ENCODE data around the gene PRKAG2.

PRKAG2 gene

DNA sequence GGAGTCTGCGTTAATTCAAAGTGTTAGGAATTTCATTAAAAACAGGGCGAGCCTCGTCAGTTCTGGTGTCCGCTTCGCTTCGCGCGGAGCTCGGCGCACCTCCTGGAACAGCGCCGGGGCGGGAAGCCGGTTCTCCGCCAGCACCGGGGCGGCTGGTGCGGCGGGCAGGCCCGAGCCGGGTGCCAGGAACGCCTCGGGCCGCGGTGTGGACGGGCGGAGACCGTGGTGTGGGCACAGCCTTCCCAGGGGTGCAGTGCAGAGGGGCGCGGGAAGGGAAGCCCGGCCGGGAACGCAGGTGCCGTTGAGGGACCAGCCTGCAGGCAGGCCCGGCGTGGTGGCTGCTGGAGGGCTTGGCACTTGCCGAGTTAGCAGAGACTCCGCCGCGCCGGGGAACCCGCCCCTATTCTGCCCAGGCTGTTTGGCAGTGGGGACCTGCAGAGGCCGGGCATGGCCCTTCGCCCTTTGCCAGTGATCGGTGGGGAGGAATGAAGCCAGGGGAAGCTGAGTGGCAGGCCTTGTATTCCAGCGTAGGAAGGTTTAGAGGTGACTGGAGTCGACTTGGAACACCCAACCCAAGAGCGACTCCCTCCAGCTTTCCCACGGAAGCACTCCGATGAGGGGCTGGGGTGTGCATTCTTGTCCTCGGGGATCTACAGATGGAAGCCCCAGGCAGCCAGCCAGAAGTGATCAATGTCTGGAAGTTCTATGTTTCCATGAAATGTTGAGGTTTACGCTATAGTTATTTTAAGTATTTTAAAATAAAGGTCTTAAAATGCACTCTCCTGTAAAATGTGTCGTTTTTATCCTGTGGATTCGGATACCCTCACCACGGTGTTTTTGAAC, 356.3 kb downstream of the PRKAG2 start:
- peak; percentile 62 to 72 for DNase-seq
- TF ChIP-seq GATA1 (IDR thresholded peaks at IDR 0.05; ENCODE audit: low read depth, low read length) (no peak), POLR2A (IDR thresholded peaks at IDR 0.05; ENCODE audit: low read length) (no peak)

DNA sequence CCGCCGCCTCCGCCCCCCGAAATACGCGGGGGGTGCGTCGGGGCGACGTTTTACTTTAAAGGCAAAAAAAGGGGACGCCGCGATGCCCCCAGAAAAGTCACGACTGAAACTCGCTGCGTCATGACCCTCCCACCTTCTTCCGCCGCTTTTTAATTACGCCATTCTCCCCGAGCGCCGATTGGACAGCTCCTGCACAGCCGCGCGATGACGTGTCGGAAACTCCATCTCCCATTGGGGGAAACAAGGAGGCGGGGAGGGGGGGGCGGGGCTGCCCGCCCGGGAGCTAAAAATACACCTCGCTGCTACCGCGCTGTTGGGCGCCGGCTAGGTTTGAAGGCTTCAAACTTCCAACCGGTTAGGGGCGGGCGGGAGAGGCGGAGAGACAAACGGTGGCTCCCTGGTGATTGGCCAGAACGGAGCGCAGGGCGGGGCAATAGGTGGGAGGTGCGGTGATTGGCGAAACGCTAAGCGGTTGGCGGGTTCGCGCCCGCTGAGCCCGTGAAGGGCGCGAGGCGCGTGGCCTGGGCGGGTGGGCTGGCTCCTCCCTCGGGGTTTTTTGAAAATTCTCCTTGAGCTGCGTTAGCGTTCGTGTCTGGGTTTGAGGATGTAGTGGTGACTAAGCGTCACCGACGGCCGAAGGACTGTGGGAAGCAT, 357.0 kb downstream of the PRKAG2 start, which contains the start of gene RHEB:
Gene RHEB (minus strand): TSS at position 131 of the 654 bp plus-strand sequence. CDS start 384 bp downstream, outside the sequence.
- peak; percentile 99 to 100 for DNase-seq
- TF ChIP-seq GATA1 (IDR thresholded peaks at IDR 0.05; ENCODE audit: low read depth, low read length) (no peak), POLR2A (IDR thresholded peaks at IDR 0.05; ENCODE audit: low read length) (peak; percentile 67)

DNA sequence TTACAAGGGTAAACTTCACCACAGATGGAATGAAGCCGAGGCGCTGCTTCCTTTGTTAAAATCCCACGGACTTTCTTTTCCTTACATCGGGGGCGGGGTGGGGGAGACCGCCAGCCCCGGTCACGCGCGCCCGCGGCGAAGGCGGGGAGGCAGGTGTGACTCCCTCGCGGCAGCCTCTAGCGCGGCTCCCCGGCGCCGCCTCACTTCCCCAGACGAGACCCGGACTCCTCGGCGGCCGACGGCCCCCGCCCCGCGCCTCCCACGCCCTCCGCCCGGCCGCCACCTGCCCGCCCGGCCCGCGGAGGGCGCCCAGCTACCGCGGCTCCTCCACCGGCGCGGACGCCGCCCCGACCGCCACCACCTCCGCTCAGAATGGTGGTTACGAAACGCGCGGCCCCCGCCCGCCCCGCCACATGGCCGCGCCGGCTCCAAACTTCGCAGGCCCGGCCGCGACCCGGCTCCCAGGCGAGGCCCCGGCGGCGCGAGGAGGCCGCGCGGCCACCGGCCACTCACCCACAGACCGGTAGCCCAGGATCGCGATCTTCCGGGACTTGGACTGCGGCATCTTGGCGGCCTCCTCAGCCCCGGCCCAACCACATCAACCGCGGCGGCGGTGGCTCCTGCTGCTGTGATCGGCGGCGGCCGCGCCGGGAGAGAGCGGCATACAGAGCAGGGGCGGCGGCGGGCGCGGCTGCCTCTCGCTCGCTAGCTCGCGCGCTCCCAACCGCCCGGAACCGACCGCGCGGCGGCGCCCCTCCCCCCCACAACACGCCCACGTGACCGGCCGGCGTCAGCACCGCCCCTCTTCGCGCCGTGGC, 357.8 kb downstream of the PRKAG2 start:
- peak; percentile 63 to 83 for DNase-seq
- peak; percentile 57 for TF ChIP-seq POLR2A (IDR thresholded peaks at IDR 0.05; ENCODE audit: low read length)

DNA sequence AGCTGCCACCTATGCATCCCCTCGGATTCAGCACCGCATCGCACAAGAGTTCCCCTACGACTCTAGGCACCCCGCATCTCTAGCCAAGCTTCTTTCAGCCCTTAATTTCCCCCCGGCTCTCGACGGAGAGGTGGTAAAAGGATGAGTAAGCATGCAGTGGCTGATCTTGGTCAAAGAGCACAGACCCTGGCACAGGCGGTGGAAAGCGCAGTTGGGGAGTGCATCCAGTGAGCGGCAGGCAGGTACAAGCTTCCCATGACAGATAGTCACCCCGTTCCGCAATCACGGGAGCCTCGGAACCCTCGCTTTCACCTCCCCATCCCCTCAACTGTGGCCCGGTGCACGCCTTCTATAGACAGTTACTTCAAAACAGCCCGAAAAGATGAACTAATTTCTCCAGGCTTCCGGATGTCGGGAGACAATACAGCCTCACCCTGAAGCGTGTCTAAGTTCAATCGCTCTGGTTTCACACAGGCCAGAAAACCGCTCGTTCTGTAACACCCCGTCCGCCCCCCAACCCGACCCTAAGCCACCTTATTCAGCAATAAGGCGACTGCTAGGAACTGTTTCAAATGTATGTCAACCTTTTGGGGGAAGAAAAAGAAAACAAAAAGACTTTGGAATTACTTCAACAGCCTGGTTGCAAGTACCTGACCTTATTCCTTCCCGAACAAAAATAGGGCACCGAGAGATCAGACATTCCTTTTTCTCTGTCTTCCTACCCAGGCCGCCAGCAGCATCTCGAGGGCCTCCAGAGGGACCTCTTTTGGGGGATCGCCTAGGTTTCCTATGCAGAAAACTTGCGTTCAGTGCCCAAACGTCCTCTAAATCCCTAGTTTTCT, 358.6 kb downstream of the PRKAG2 start:
- DNase-seq = peak; percentile 61 to 77
- no peak for TF ChIP-seq POLR2A (IDR thresholded peaks at IDR 0.05; ENCODE audit: low read length)
- no peak for TF ChIP-seq GATA1 (IDR thresholded peaks at IDR 0.05; ENCODE audit: low read depth, low read length)

DNA sequence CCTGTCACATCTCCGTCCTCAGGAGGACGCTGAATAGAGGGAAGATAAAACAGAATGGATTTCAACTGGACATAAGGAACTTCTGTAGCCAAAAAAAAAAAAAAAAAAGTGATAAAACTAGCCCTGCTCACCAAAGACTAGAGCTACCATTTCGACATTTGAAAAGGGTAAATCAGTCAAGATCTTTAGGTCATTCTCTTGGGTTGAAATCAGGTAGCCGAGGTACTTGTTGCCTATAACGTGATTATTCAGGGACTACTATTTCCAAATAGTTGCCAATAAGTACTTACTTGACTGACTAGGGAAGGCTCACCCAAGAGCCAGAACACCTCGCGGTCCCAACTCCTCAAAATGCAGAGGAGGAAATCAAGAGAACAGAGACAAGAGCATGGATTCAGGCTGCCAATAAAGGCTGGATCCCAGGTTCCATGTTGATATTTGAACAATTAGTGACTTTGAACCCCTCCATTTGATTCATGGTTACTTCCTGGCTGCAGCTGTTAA, 359.3 kb downstream of the PRKAG2 start:
- DNase-seq = peak in 1 of 2 experiments; percentile 43
- TF ChIP-seq POLR2A (IDR thresholded peaks at IDR 0.05; ENCODE audit: low read length) = no peak
- TF ChIP-seq GATA1 (IDR thresholded peaks at IDR 0.05; ENCODE audit: low read depth, low read length) = no peak

DNA sequence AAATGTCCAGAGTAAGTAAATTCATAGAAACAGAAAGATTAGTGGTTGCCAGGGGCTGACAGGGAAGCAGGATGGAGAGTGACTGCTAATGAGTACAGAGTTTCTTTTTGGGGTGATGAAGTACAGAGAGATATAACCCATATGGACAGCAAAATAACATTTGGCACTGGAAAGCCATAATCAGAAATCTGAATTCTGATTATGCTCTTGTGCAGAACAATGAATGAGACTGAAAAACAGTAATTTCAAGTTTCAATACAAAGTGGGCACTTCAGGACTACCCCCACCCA, 361.7 kb downstream of the PRKAG2 start:
- no peak for DNase-seq
- no peak for TF ChIP-seq GATA1 (IDR thresholded peaks at IDR 0.05; ENCODE audit: low read depth, low read length)
- no peak for TF ChIP-seq POLR2A (IDR thresholded peaks at IDR 0.05; ENCODE audit: low read length)

DNA sequence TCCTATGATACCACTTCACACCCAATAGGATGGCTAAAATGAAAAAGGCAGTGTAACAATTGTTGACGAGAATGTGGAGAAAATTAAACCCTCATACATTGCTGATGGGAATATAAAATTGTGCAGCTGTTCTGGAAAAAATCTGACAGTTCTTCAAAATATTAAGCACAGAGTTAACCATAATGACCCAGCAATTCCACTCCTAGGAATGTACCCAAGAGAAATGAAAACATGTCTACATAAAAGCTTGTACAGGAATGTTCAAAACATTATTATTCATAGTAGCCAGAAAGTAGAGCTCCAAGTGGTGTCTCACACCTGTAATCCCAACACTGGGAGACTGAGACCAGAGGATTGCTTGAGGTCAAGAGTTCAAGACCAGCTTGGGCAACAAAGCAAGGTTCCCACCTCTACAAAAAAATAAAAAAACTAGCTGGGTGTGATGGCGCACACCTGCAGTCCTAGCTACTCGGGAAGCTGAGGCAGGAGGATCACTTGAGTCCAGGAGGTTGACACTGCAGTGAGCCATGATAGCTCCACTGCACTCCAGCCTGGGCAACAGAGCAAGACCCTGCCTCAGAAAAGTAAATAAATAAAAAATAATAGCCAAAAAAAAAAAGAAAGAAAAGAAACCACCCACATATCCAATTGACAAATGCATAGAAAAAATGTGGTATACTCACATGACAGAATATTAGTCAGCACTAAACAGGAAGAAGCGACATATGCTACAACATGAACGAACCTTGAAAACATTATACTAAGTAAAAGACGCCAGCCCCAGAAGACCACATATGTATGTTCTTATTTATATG, 362.2 kb downstream of the PRKAG2 start:
- no peak for DNase-seq
- TF ChIP-seq GATA1 (IDR thresholded peaks at IDR 0.05; ENCODE audit: low read depth, low read length) = no peak
- no peak for TF ChIP-seq POLR2A (IDR thresholded peaks at IDR 0.05; ENCODE audit: low read length)

DNA sequence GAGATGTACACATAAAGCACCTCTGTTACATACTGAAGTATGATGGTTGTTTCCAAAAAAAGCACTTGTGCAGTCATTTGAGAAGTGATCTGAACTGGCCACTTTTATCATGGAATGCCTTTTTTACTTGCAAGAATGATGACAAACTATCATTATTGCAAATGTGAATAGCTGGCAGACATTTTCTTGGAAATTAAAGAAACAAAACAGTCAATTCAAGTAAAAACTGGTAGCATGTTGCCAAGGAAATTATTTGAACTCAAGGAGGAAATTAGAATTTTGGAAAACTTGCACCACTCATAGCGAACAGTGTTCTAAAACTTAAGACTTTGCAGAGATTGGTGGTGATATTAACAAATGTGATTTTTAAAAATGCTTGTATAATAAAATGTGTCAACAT, 363.8 kb downstream of the PRKAG2 start:
- TF ChIP-seq POLR2A (IDR thresholded peaks at IDR 0.05; ENCODE audit: low read length) = no peak
- no peak for TF ChIP-seq GATA1 (IDR thresholded peaks at IDR 0.05; ENCODE audit: low read depth, low read length)
- no peak for DNase-seq

DNA sequence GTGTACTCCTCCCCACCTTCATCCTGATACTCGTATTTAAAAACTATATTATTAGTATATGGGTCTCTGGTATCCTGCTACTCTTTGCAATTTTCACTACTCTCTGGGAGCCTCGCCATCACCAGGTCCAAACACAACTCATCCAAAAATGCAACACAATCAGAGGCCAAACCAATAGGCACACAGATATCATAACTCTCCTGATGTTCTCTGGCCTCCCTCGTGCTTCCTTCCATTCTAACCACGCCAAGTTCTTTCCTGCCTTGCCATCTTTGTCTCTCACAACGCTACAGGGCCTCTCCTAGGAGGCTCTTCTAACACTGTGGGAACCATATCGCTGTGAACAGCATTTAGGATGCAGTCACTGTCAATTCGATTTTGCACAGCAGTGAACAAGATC, 364.6 kb downstream of the PRKAG2 start:
- no peak for DNase-seq
- TF ChIP-seq POLR2A (IDR thresholded peaks at IDR 0.05; ENCODE audit: low read length) = no peak
- no peak for TF ChIP-seq GATA1 (IDR thresholded peaks at IDR 0.05; ENCODE audit: low read depth, low read length)

DNA sequence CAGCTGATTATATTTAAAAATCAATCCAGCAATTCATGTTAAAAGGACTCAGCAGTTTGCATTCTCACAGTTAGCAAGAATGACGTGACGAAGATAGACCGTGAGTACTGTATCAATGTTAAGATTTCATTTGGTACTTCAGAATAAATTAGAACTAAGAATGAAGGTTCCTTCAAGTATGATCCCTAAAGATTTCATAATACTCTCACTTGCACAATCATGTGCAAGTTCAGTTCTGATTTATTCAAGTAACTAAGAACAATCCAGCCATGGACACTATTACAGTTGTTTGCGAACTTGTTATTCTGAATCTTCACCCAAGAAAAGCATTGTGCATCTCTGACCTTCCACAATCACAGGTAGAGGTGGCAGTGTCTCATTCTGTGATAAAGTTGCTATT, 365.0 kb downstream of the PRKAG2 start:
- no peak for TF ChIP-seq POLR2A (IDR thresholded peaks at IDR 0.05; ENCODE audit: low read length)
- TF ChIP-seq GATA1 (IDR thresholded peaks at IDR 0.05; ENCODE audit: low read depth, low read length) = no peak
- no peak for DNase-seq

DNA sequence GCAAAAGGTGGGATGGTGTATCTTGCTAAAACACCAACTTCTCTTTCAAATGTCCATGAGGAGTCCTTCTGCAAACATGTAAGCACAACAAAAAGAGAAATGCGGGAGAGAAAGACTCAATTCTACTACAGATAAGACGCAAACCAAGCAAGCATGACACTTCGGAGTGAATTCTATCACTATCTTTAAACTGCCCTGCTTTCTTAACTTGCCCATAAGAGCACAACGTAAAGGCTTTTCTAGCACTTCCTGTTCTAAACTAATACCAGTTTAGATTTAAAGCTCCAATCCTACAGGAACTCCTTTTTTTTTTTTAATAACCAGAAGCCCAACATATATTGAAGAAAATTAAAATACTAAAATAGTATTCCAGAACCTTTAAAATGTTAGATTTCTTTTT, 365.6 kb downstream of the PRKAG2 start:
- no peak for TF ChIP-seq POLR2A (IDR thresholded peaks at IDR 0.05; ENCODE audit: low read length)
- TF ChIP-seq GATA1 (IDR thresholded peaks at IDR 0.05; ENCODE audit: low read depth, low read length) = no peak
- no peak for DNase-seq

DNA sequence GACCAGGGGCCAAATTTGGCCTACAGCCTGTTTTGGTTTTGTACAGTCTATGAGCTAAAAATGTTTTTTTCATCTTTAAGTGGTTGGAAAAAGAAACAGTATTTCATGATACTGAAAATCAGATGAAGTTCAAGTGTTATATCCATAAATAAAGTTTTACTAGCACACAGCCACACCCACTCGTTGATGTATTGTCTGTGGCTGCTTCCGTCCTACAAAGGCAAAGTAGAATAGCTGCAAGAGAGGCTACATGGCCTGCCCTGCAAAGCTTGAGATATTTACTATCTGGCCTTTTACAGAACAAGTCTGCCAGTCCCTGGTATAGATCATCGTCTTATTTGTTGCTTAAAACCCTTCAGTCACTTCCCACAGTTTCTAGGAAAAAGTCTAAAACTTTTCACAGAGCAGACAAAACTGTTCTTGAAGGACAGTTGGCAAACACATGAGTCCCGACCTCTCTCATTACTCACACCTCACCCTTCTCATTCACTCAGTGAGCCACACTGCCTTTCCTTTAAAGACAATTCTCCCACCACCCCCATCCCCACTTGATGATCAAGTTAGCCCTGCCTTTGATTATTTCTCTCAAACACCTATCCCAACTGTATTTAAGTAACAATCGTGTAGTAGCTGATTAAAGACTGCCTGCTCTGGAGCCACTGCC, 367.1 kb downstream of the PRKAG2 start:
- no peak for TF ChIP-seq GATA1 (IDR thresholded peaks at IDR 0.05; ENCODE audit: low read depth, low read length)
- no peak for DNase-seq
